ENCODE data around the gene CIP2A.

The CIP2A gene

GRCh38 chr3:108564564-108564963 is 24.7 kb downstream of the CIP2A start:
- Histone ChIP-seq H3K79me2 (ENCODE audit: control insufficient read depth, insufficient read depth, low read length) (no peaks in the 10 kb centered on the region), H3K9ac (ENCODE audit: low read length) (no peak overlapping the region), H3K79me1 (ENCODE audit: low read length) (no peaks in the 10 kb centered on the region), H3K4me3 (ENCODE audit: low read length) (no peak overlapping the region), H2BK15ac (replicated peaks; ENCODE audit: low read depth) (no peak overlapping the region), H4K5ac (ENCODE audit: low read length) (no peak overlapping the region), H3K36me3 (ENCODE audit: control insufficient read depth, insufficient read depth, low read length) (no peaks in the 10 kb centered on the region), H3K4ac (ENCODE audit: low read depth, low read length) (no peak overlapping the region), H3K4me2 (ENCODE audit: low read length) (no peak overlapping the region), H3K4me1 (ENCODE audit: control insufficient read depth, low read depth, low read length) (no peaks in the 10 kb centered on the region), H3K56ac (ENCODE audit: low read length) (no peak overlapping the region), H3K27me3 (ENCODE audit: insufficient read depth, low read length, poor library complexity) (no peaks in the 10 kb centered on the region), H3K27ac (ENCODE audit: low read depth, low read length) (no peak overlapping the region), H3K18ac (ENCODE audit: low read length) (no peak overlapping the region), H2BK120ac (ENCODE audit: low read depth, low read length) (no peak overlapping the region), H2BK5ac (ENCODE audit: low read length) (no peak overlapping the region), H3K23ac (ENCODE audit: low read length) (no peak overlapping the region), H4K8ac (ENCODE audit: low read depth, low read length) (no peak overlapping the region), H2AK5ac (ENCODE audit: low read length) (no peak overlapping the region)
- DNase-seq: no peak

- H3K36me3 ChIP-seq (ENCODE audit: control insufficient read depth, insufficient read depth, low read length): no peaks in the 10 kb centered on the region
- H3K27me3 ChIP-seq (ENCODE audit: insufficient read depth, low read length, poor library complexity): no peaks in the 10 kb centered on the region
- H3K4me1 ChIP-seq (ENCODE audit: control insufficient read depth, low read depth, low read length): no peaks in the 10 kb centered on the region
- no peak overlapping the region for H3K4ac ChIP-seq (ENCODE audit: low read depth, low read length)
- H3K79me2 ChIP-seq (ENCODE audit: control insufficient read depth, insufficient read depth, low read length): no peaks in the 10 kb centered on the region
- no peak overlapping the region for H3K9ac ChIP-seq (ENCODE audit: low read length)
- no peak overlapping the region for H2BK5ac ChIP-seq (ENCODE audit: low read length)
- H3K4me3 ChIP-seq (ENCODE audit: low read length): no peak overlapping the region
- H3K27ac ChIP-seq (ENCODE audit: low read depth, low read length): no peak overlapping the region
- H3K79me1 ChIP-seq (ENCODE audit: low read length): no peaks in the 10 kb centered on the region
- H3K4me2 ChIP-seq (ENCODE audit: low read length): no peak overlapping the region
- H3K23ac ChIP-seq (ENCODE audit: low read length): no peak overlapping the region
- no peak overlapping the region for H4K8ac ChIP-seq (ENCODE audit: low read depth, low read length)
- H2BK15ac ChIP-seq (replicated peaks; ENCODE audit: low read depth): no peak overlapping the region
- no peak overlapping the region for H4K5ac ChIP-seq (ENCODE audit: low read length)
- H3K56ac ChIP-seq (ENCODE audit: low read length): no peak overlapping the region
- no CpG with 5 or more reads among the region's 2 CpGs for WGBS (ENCODE audit: extremely low coverage, insufficient coverage, low lambda C conversion rate)
- no peak overlapping the region for H2AK5ac ChIP-seq (ENCODE audit: low read length)
- H3K18ac ChIP-seq (ENCODE audit: low read length): no peak overlapping the region
- DNase-seq: no peak
- no peak overlapping the region for H2BK120ac ChIP-seq (ENCODE audit: low read depth, low read length)
Measured at GRCh38 chr3:108562565-108562964, 26.7 kb downstream of the CIP2A start.

GRCh38 chr3:108555966-108556581 is 33.2 kb downstream of the CIP2A start:
- WGBS (ENCODE audit: extremely low coverage, insufficient coverage, low lambda C conversion rate): no CpG with 5 or more reads among the region's 2 CpGs
- Histone ChIP-seq H3K79me2 (ENCODE audit: control insufficient read depth, insufficient read depth, low read length) (no peaks in the 10 kb centered on the region), H3K23ac (ENCODE audit: low read length) (no peak overlapping the region), H3K4me2 (ENCODE audit: low read length) (no peak overlapping the region), H2AK5ac (ENCODE audit: low read length) (no peak overlapping the region), H3K4me3 (ENCODE audit: low read length) (no peak overlapping the region), H3K36me3 (ENCODE audit: control insufficient read depth, insufficient read depth, low read length) (peaks cover 2% of the 10 kb centered on the region), H2BK15ac (replicated peaks; ENCODE audit: low read depth) (no peak overlapping the region), H3K27ac (ENCODE audit: low read depth, low read length) (no peak overlapping the region), H2BK120ac (ENCODE audit: low read depth, low read length) (no peak overlapping the region), H4K8ac (ENCODE audit: low read depth, low read length) (no peak overlapping the region), H3K18ac (ENCODE audit: low read length) (no peak overlapping the region), H3K56ac (ENCODE audit: low read length) (no peak overlapping the region), H4K5ac (ENCODE audit: low read length) (no peak overlapping the region), H3K4ac (ENCODE audit: low read depth, low read length) (no peak overlapping the region), H3K27me3 (ENCODE audit: insufficient read depth, low read length, poor library complexity) (no peaks in the 10 kb centered on the region), H3K79me1 (ENCODE audit: low read length) (no peaks in the 10 kb centered on the region), H3K9ac (ENCODE audit: low read length) (no peak overlapping the region), H3K4me1 (ENCODE audit: control insufficient read depth, low read depth, low read length) (no peaks in the 10 kb centered on the region), H2BK5ac (ENCODE audit: low read length) (no peak overlapping the region)
- no peak for DNase-seq

- peaks cover 2% of the 10 kb centered on the region for H3K36me3 ChIP-seq (ENCODE audit: control insufficient read depth, insufficient read depth, low read length)
- no peaks in the 10 kb centered on the region for H3K79me2 ChIP-seq (ENCODE audit: control insufficient read depth, insufficient read depth, low read length)
- no peaks in the 10 kb centered on the region for H3K4me1 ChIP-seq (ENCODE audit: control insufficient read depth, low read depth, low read length)
- H2BK5ac ChIP-seq (ENCODE audit: low read length): no peak overlapping the region
- no CpG with 5 or more reads among the region's 3 CpGs for WGBS (ENCODE audit: extremely low coverage, insufficient coverage, low lambda C conversion rate)
- DNase-seq: no peak
- no peak overlapping the region for H3K4me2 ChIP-seq (ENCODE audit: low read length)
- no peak overlapping the region for H4K5ac ChIP-seq (ENCODE audit: low read length)
- H3K27me3 ChIP-seq (ENCODE audit: insufficient read depth, low read length, poor library complexity): no peaks in the 10 kb centered on the region
- H3K79me1 ChIP-seq (ENCODE audit: low read length): no peaks in the 10 kb centered on the region
- no peak overlapping the region for H2AK5ac ChIP-seq (ENCODE audit: low read length)
- no peak overlapping the region for H3K56ac ChIP-seq (ENCODE audit: low read length)
- no peak overlapping the region for H3K18ac ChIP-seq (ENCODE audit: low read length)
- no peak overlapping the region for H2BK15ac ChIP-seq (replicated peaks; ENCODE audit: low read depth)
- H3K27ac ChIP-seq (ENCODE audit: low read depth, low read length): no peak overlapping the region
- no peak overlapping the region for H3K9ac ChIP-seq (ENCODE audit: low read length)
- no peak overlapping the region for H2BK120ac ChIP-seq (ENCODE audit: low read depth, low read length)
- H3K23ac ChIP-seq (ENCODE audit: low read length): no peak overlapping the region
- no peak overlapping the region for H3K4me3 ChIP-seq (ENCODE audit: low read length)
- H4K8ac ChIP-seq (ENCODE audit: low read depth, low read length): no peak overlapping the region
- H3K4ac ChIP-seq (ENCODE audit: low read depth, low read length): no peak overlapping the region
Measured at GRCh38 chr3:108554913-108555571, 34.2 kb downstream of the CIP2A start.

GRCh38 chr3:108554229-108554628 is 35.0 kb downstream of the CIP2A start:
- Histone ChIP-seq H4K5ac (ENCODE audit: low read length) (no peak overlapping the region), H2BK5ac (ENCODE audit: low read length) (no peak overlapping the region), H3K27ac (ENCODE audit: low read depth, low read length) (no peak overlapping the region), H3K27me3 (ENCODE audit: insufficient read depth, low read length, poor library complexity) (no peaks in the 10 kb centered on the region), H3K4me2 (ENCODE audit: low read length) (no peak overlapping the region), H3K56ac (ENCODE audit: low read length) (no peak overlapping the region), H2AK5ac (ENCODE audit: low read length) (no peak overlapping the region), H3K79me2 (ENCODE audit: control insufficient read depth, insufficient read depth, low read length) (no peaks in the 10 kb centered on the region), H4K8ac (ENCODE audit: low read depth, low read length) (no peak overlapping the region), H3K9ac (ENCODE audit: low read length) (no peak overlapping the region), H3K4me3 (ENCODE audit: low read length) (no peak overlapping the region), H3K36me3 (ENCODE audit: control insufficient read depth, insufficient read depth, low read length) (peaks cover 2% of the 10 kb centered on the region), H3K4ac (ENCODE audit: low read depth, low read length) (no peak overlapping the region), H3K4me1 (ENCODE audit: control insufficient read depth, low read depth, low read length) (no peaks in the 10 kb centered on the region), H2BK15ac (replicated peaks; ENCODE audit: low read depth) (no peak overlapping the region), H3K18ac (ENCODE audit: low read length) (no peak overlapping the region), H3K23ac (ENCODE audit: low read length) (no peak overlapping the region), H3K79me1 (ENCODE audit: low read length) (no peaks in the 10 kb centered on the region), H2BK120ac (ENCODE audit: low read depth, low read length) (no peak overlapping the region)
- no peak for DNase-seq
